Caco-2 (cell line): ENCODE measurements around the gene MBOAT2. TPM values are rescaled to one million over a fixed set of nuclear protein-coding genes. Genes with fewer than 3 reads are reported as not detected.
"Not testable (repeated sequence)": the region's sequence is repeated elsewhere in the genome, so short reads cannot be mapped to it uniquely, and the experiment has no call there.

Source experiments
- BruUV-seq: library from RNA; stranded (reverse); fragments of 400-500 nt; replicated peaks from 2 replicates; lab custom pipeline; 2021; lab: Mats Ljungman, UMichigan
- CTCF ChIA-PET: fragments of 300-600 bp; sonication (Branson Sonifier 250); formaldehyde crosslinking; loops from one replicate; lab custom pipeline; 2022; ENCODE audit warnings: antibody characterized with exemption; lab: Charles Lee
- POLR2A ChIA-PET: fragments of 300-600 bp; sonication (Branson Sonifier 250); formaldehyde crosslinking; loops from one replicate; lab custom pipeline; 2022; ENCODE audit warnings: antibody characterized with exemption; lab: Charles Lee
- DNase-seq, 2 experiments: peaks; one replicate each; pipeline versions ENCODE4 v3.0.0 to v3.0.0-alpha.2; 2020 to 2022
- H3K27me3 ChIP-seq: replicated peaks from 2 replicates; pipeline ENCODE4 v1.6.0; 2011; ENCODE audit warnings: low read length; ENCODE audit not compliant: control insufficient read depth, insufficient read depth
- H3K36me3 ChIP-seq: 2 replicates; pipeline ENCODE4 v1.5.1; 2011; ENCODE audit warnings: low read length; ENCODE audit not compliant: control insufficient read depth, insufficient read depth
- H3K4me1 ChIP-seq: fragments of 250-450 bp; sonication (Bioruptor Pico); 2 replicates; pipeline ENCODE4 v1.5.1; 2020; ENCODE audit warnings: mild to moderate bottlenecking
- H3K4me3 ChIP-seq: 2 replicates; pipeline ENCODE4 v1.5.1; 2011; ENCODE audit warnings: low read depth, mild to moderate bottlenecking, control low read depth, low read length
- H3K9me3 ChIP-seq: fragments of 250-450 bp; sonication (Bioruptor Pico); 2 replicates; pipeline ENCODE4 v1.5.1; 2020; ENCODE audit warnings: mild to moderate bottlenecking, moderate library complexity
- H3K27ac Mint-ChIP-seq: one replicate; pipeline ENCODE4 v1.8.0; 2022; ENCODE audit warnings: mixed read lengths; ENCODE audit not compliant: unreplicated experiment
- H3K27me3 Mint-ChIP-seq: one replicate; pipeline ENCODE4 v1.8.0; 2022; ENCODE audit warnings: mixed read lengths; ENCODE audit not compliant: insufficient read depth, unreplicated experiment
- H3K36me3 Mint-ChIP-seq: one replicate; pipeline ENCODE4 v1.8.0; 2022; ENCODE audit warnings: mild to moderate bottlenecking, mixed read lengths; ENCODE audit not compliant: insufficient read depth, unreplicated experiment
- H3K4me1 Mint-ChIP-seq: one replicate; pipeline ENCODE4 v1.8.0; 2022; ENCODE audit warnings: low read depth, mixed read lengths; ENCODE audit not compliant: unreplicated experiment
- H3K4me3 Mint-ChIP-seq: one replicate; pipeline ENCODE4 v1.8.0; 2022; ENCODE audit warnings: mild to moderate bottlenecking, moderate library complexity, mixed read lengths; ENCODE audit not compliant: unreplicated experiment
- H3K9me3 Mint-ChIP-seq: one replicate; pipeline ENCODE4 v1.8.0; 2022; ENCODE audit warnings: mixed read lengths; ENCODE audit not compliant: unreplicated experiment
- intact Hi-C: fragments of 100-400 bp; cut with micrococcal nuclease; formaldehyde crosslinking; loops from one replicate; pipeline ENCODE4 v1.10.0; 2022; ENCODE audit not compliant: unreplicated experiment
- total RNA-seq: library from RNA; stranded (reverse); gene quantifications from 2 replicates; pipeline ENCODE4 v1.2.3, GENCODE V29; 2022
- TF ChIP-seq, protein P1 (sequence below), 2 experiments: fragments of 200-600 bp in 1 of 2; IDR thresholded peaks; 1 replicate in 1 of 2; 2 replicates in 1 of 2; pipeline versions ENCODE4 v1.5.1 to v1.8.0; 2011 to 2022; ENCODE audit warnings: antibody characterized with exemption in 1 of 2, control low read depth in 1 of 2, inconsistent platforms in 1 of 2, low read depth in 1 of 2, low read length in 1 of 2, mild to moderate bottlenecking in 1 of 2, moderate library complexity in 1 of 2; ENCODE audit not compliant: insufficient read depth in 1 of 2, severe bottlenecking in 1 of 2, unreplicated experiment in 1 of 2

Gene MBOAT2
- total RNA-seq, 1 experiment from 2014 or later = 12.6 TPM

DNA sequence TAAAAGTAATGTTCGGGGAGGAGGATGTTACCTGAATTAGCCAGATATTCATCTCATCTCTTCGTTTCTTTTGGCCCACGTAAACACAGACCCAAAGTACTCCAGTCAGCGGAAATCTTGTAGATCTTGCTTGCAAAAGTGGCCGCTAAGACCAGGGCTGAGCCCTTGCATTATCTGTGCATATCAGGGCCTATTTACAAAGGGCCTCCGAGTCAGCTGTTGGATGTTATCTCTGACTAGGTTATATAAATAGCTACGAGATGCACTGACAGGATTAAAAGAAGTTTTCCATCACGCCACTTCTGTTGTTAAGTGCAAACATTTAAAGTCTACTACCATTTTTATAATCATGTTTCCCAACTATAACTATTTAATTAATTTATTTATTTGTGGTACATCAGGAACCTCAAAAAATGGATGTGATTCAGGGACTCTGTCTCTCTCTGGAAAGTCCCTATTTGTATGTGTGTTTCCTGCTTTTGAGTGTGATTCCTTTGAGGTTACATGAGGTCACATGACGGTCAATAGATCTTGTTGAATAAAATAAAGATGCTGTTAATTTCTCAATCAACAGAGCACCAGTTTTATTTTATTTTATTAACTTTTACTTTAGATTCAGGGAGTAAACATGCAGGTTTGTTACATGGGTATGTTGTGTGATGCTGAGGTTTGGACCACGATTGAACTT is 46.8 kb upstream of the MBOAT2 start:
- TF ChIP-seq, protein P1, sequence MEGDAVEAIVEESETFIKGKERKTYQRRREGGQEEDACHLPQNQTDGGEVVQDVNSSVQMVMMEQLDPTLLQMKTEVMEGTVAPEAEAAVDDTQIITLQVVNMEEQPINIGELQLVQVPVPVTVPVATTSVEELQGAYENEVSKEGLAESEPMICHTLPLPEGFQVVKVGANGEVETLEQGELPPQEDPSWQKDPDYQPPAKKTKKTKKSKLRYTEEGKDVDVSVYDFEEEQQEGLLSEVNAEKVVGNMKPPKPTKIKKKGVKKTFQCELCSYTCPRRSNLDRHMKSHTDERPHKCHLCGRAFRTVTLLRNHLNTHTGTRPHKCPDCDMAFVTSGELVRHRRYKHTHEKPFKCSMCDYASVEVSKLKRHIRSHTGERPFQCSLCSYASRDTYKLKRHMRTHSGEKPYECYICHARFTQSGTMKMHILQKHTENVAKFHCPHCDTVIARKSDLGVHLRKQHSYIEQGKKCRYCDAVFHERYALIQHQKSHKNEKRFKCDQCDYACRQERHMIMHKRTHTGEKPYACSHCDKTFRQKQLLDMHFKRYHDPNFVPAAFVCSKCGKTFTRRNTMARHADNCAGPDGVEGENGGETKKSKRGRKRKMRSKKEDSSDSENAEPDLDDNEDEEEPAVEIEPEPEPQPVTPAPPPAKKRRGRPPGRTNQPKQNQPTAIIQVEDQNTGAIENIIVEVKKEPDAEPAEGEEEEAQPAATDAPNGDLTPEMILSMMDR (IDR thresholded peaks at IDR 0.05; ENCODE audit: insufficient read depth in 1 of 2, low read depth in 1 of 2, low read length in 1 of 2, severe bottlenecking in 1 of 2, unreplicated experiment in 1 of 2) = no peak
- Histone ChIP-seq H3K27me3 (no peaks in the 10 kb centered on the region), H3K36me3 (no peaks in the 10 kb centered on the region), H3K4me1 (0 out of 2 replicates have a peak, but pooled peaks cover 4% of the 10 kb centered on the region), H3K4me3 (no peak overlapping the region), H3K9me3 (no peaks in the 10 kb centered on the region)
- POLR2A ChIA-PET = no interaction called here
- H3K27me3 Mint-ChIP-seq = peaks cover 3% of the 10 kb centered on the region
- intact Hi-C loops = no loop called here
- H3K4me3 Mint-ChIP-seq = no peak overlapping the region
- no peaks in the 10 kb centered on the region for H3K36me3 Mint-ChIP-seq
- H3K9me3 Mint-ChIP-seq = peaks cover 10% of the 10 kb centered on the region
- H3K4me1 Mint-ChIP-seq = peaks cover 13% of the 10 kb centered on the region
- H3K27ac Mint-ChIP-seq = no peak overlapping the region
- CTCF ChIA-PET = no interaction called here
- no TSS peak for BruUV-seq
- peak; percentile 50 to 52 for DNase-seq

DNA sequence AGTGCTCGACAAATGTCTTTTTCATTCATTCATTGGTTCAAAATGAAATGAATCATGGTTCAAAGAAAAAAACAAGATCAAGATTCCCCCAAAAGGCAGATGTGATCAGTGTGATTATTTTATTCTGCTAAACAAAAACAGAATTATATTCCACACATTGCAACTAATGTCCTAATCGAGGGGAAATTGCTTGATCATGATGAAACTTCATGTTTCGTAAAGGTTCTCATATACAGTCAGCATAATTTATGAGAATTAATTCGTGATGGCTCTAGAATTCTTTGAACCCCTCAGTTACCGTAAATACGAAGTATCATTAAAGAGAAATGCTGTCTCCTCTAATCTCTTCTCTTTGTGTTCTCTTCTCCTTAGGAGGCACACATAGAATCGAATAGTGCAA is 42.1 kb upstream of the MBOAT2 start:
- H3K4me3 ChIP-seq = no peak overlapping the region
- 0 out of 2 replicates have a peak, but pooled peaks cover 4% of the 10 kb centered on the region for H3K4me1 ChIP-seq
- intact Hi-C loops = no loop called here
- Mint-ChIP-seq H3K9me3 (peaks cover 9% of the 10 kb centered on the region), H3K4me1 (peaks cover 13% of the 10 kb centered on the region), H3K36me3 (no peaks in the 10 kb centered on the region), H3K4me3 (no peak overlapping the region), H3K27me3 (peaks cover 9% of the 10 kb centered on the region), H3K27ac (no peak overlapping the region)
- POLR2A ChIA-PET = no interaction called here
- CTCF ChIA-PET = no interaction called here
- H3K9me3 ChIP-seq = no peaks in the 10 kb centered on the region
- BruUV-seq = no TSS peak
- TF ChIP-seq, protein P1 (IDR thresholded peaks at IDR 0.05; ENCODE audit: insufficient read depth in 1 of 2, low read depth in 1 of 2, low read length in 1 of 2, severe bottlenecking in 1 of 2, unreplicated experiment in 1 of 2) = no peak
- no peaks in the 10 kb centered on the region for H3K27me3 ChIP-seq
- DNase-seq = no peak
- no peaks in the 10 kb centered on the region for H3K36me3 ChIP-seq

DNA sequence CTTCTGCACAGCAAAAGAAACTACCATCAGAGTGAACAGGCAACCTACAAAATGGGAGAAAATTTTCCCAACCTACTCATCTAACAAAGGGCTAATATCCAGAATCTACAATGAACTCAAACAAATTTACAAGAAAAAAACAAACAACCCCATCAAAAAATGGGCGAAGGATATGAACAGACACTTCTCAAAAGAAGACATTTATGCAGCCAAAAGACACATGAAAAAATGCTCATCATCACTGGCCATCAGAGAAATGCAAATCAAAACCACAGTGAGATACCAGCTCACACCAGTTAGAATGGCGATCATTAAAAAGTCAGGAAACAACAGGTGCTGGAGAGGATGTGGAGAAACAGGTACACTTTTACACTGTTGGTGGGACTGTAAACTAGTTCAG is 40.0 kb upstream of the MBOAT2 start:
- BruUV-seq, CTCF ChIA-PET, DNase-seq, H3K4me1 ChIP-seq, H3K9me3 Mint-ChIP-seq, POLR2A ChIA-PET, H3K36me3 Mint-ChIP-seq, H3K4me3 Mint-ChIP-seq, H3K9me3 ChIP-seq, H3K36me3 ChIP-seq, H3K27me3 ChIP-seq, H3K4me3 ChIP-seq, H3K4me1 Mint-ChIP-seq, intact Hi-C loops, H3K27ac Mint-ChIP-seq: not testable (repeated sequence)
- peaks cover 13% of the 10 kb centered on the region for H3K27me3 Mint-ChIP-seq
